Upper lobe of right lung (tissue), 1 donor: ENCODE results near the gene PKP4. TPM values are rescaled to one million over a fixed set of nuclear protein-coding genes. Genes with fewer than 3 reads are reported as not detected.
"Not testable (repeated sequence)": the region's sequence is repeated elsewhere in the genome, so short reads cannot be mapped to it uniquely, and the experiment has no call there.

Source experiments
- ATAC-seq: fragments of 200-7000 bp; cut with Tn5 transposase; one replicate; pipeline ENCODE4 v1.9.1; 2020; ENCODE audit warnings: mild to moderate bottlenecking, moderate library complexity
- DNase-seq: peaks from one replicate; pipeline ENCODE4 v3.0.0-alpha.2; 2020
- H3K27ac ChIP-seq: fragments of 200-600 bp; one replicate; pipeline ENCODE4 v1.8.0; 2022
- H3K27me3 ChIP-seq: fragments of 200-600 bp; one replicate; pipeline ENCODE4 v1.8.0; 2022; ENCODE audit warnings: mild to moderate bottlenecking
- H3K36me3 ChIP-seq: fragments of 200-600 bp; one replicate; pipeline ENCODE4 v1.8.0; 2022
- H3K4me1 ChIP-seq: fragments of 200-600 bp; one replicate; pipeline ENCODE4 v1.8.0; 2022
- H3K4me3 ChIP-seq: fragments of 200-600 bp; one replicate; pipeline ENCODE4 v1.8.0; 2022; ENCODE audit warnings: mild to moderate bottlenecking
- H3K9me3 ChIP-seq: fragments of 200-600 bp; one replicate; pipeline ENCODE4 v1.8.0; 2022
- CTCF ChIP-seq: fragments of 200-600 bp; IDR thresholded peaks from one replicate; pipeline ENCODE4 v1.8.0; 2022; ENCODE audit warnings: antibody characterized with exemption
- intact Hi-C: fragments of 100-400 bp; cut with DNase I; formaldehyde crosslinking; loops from one replicate; pipeline ENCODE4 v1.11.0; 2022
- total RNA-seq: library from RNA; stranded (reverse); fragmentation: NEBNext Ultra II Directional; extraction: Animal tissue kit (Norgen Biotek cat#: 25700); gene quantifications from one replicate; pipeline ENCODE4 v1.2.1, GENCODE V29; 2021
- donor health status: DM: no; HTN: yes; CAD: no; lungs with severe emphysema.

PKP4 gene
- total RNA-seq, 1 donor from 2014 or later, result 74.7 TPM

- H3K9me3 ChIP-seq, result peaks cover 7% of the 10 kb centered on the region
- H3K4me1 ChIP-seq, result no peaks in the 10 kb centered on the region
- no peak for ATAC-seq
- no peak overlapping the region for H3K4me3 ChIP-seq
- intact Hi-C loops, result no loop called here
- no peak for DNase-seq
- no peak overlapping the region for H3K27ac ChIP-seq
- H3K27me3 ChIP-seq, result no peaks in the 10 kb centered on the region
- H3K36me3 ChIP-seq, result no peaks in the 10 kb centered on the region
- TF ChIP-seq CTCF, result no peak
Observed at GRCh38 chr2:158412206-158412605, 44.5 kb upstream of the PKP4 start.

GRCh38 chr2:158413581-158413980 lies 43.2 kb upstream of the PKP4 start:
- H3K9me3 ChIP-seq, result peaks cover 7% of the 10 kb centered on the region
- no peaks in the 10 kb centered on the region for H3K27me3 ChIP-seq
- no peak for ATAC-seq
- no peaks in the 10 kb centered on the region for H3K4me1 ChIP-seq
- H3K27ac ChIP-seq, result no peak overlapping the region
- no peak for DNase-seq
- intact Hi-C loops, result no loop called here
- no peaks in the 10 kb centered on the region for H3K36me3 ChIP-seq
- no peak for TF ChIP-seq CTCF
- no peak overlapping the region for H3K4me3 ChIP-seq

DNA sequence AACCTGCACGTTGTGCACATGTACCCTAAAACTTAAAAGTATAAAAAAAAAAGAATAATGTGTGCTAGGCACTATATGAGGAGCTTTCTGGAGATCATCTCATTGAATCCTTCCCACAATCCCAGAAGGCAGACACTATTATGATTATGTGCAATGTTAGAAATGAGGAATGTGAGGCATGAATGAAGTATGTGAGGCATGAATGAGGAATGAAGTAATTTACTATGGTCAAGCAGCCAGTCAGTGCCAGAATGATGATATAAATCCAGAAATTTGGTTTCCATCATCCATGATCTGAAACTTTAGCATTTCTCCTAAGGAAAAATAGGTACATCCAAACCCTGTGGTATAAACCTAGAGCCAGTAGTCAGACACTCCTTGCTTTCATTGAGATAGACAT lies 42.2 kb upstream of the PKP4 start:
- Histone ChIP-seq H3K27ac (no peak overlapping the region), H3K4me3 (no peak overlapping the region), H3K4me1 (no peaks in the 10 kb centered on the region), H3K36me3 (no peaks in the 10 kb centered on the region), H3K9me3 (peaks cover 7% of the 10 kb centered on the region), H3K27me3 (no peaks in the 10 kb centered on the region)
- no peak for TF ChIP-seq CTCF
- no peak for DNase-seq
- intact Hi-C loops, result no loop called here
- ATAC-seq, result no peak

GRCh38 chr2:158432117-158432516 lies 24.6 kb upstream of the PKP4 start:
- no peaks in the 10 kb centered on the region for H3K36me3 ChIP-seq
- no peak overlapping the region for H3K4me3 ChIP-seq
- intact Hi-C loops, result no loop called here
- H3K27ac ChIP-seq, result no peak overlapping the region
- peaks cover 9% of the 10 kb centered on the region for H3K9me3 ChIP-seq
- DNase-seq (no peak), ATAC-seq (no peak)
- H3K27me3 ChIP-seq, result no peaks in the 10 kb centered on the region
- no peak for TF ChIP-seq CTCF
- H3K4me1 ChIP-seq, result no peaks in the 10 kb centered on the region

DNA sequence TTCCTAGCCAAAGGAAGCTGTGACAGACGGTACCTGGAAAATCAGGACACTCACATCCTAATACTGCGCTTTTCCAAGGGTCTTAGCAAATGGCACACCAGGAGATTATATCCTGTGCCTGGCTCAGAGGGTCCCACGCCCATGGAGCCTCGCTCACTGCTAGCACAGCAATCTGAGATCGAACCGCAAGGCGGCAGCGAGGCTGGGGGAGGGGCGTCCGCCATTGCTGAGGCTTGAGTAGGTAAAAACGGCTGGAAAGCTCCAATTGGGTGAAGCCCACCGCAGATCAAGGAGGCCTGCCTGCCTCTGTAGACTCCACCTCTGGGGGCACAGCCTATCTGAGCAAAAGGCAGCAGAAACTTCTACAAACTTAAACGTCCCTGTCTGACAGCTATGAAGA lies 23.0 kb upstream of the PKP4 start:
- H3K27me3 ChIP-seq, ATAC-seq, H3K27ac ChIP-seq, H3K4me1 ChIP-seq, H3K9me3 ChIP-seq, H3K4me3 ChIP-seq, DNase-seq, intact Hi-C loops, H3K36me3 ChIP-seq: not testable (repeated sequence)

- DNase-seq, H3K4me3 ChIP-seq, intact Hi-C loops: not testable (repeated sequence)
Observed at GRCh38 chr2:158439062-158439461, 17.7 kb upstream of the PKP4 start.

GRCh38 chr2:158443606-158444005 lies 13.1 kb upstream of the PKP4 start:
- intact Hi-C loops, result no loop called here
- no peak for TF ChIP-seq CTCF
- no peaks in the 10 kb centered on the region for H3K4me1 ChIP-seq
- no peak for ATAC-seq
- H3K27ac ChIP-seq, result no peak overlapping the region
- H3K36me3 ChIP-seq, result no peaks in the 10 kb centered on the region
- no peak overlapping the region for H3K4me3 ChIP-seq
- H3K9me3 ChIP-seq, result no peaks in the 10 kb centered on the region
- no peaks in the 10 kb centered on the region for H3K27me3 ChIP-seq
- DNase-seq, result no peak

More at GRCh38 chr2:158439062-158439461, 17.7 kb upstream of the PKP4 start:
- H3K9me3 ChIP-seq, H3K27ac ChIP-seq, H3K36me3 ChIP-seq, H3K4me1 ChIP-seq, ATAC-seq, H3K27me3 ChIP-seq: not testable (repeated sequence)
